Activated B cell treated with CpG ODN at 0.5 μM for 24 hours (primary cell): ENCODE data around the gene C10orf120. TPM values are rescaled to one million over a fixed set of nuclear protein-coding genes. Genes with fewer than 3 reads are reported as not detected.

ENCODE experiments used
- ATAC-seq: fragments of 200-7000 bp; cut with Tn5 transposase; one replicate; pipeline ENCODE4 v1.10.0; 2021; ENCODE audit warnings: low read depth, mild to moderate bottlenecking, moderate library complexity
- CTCF ChIA-PET: fragments of 350-600 bp; sonication (Branson Sonifier 250); formaldehyde crosslinking; loops from one replicate; lab custom pipeline; 2021; ENCODE audit warnings: antibody characterized with exemption; lab: Charles Lee
- POLR2A ChIA-PET: fragments of 350-600 bp; sonication (Branson Sonifier 250); formaldehyde crosslinking; loops from one replicate; lab custom pipeline; 2021; ENCODE audit warnings: antibody characterized with exemption; lab: Charles Lee
- DNase-seq: peaks from one replicate; pipeline ENCODE4 v3.0.0; 2022
- H3K27ac Mint-ChIP-seq: one replicate; pipeline ENCODE4 v1.8.0; 2020; ENCODE audit warnings: mixed read lengths
- H3K27me3 Mint-ChIP-seq: one replicate; pipeline ENCODE4 v1.8.0; 2021; ENCODE audit warnings: mixed read lengths
- H3K36me3 Mint-ChIP-seq: one replicate; pipeline ENCODE4 v1.8.0; 2021; ENCODE audit warnings: low read depth, mixed read lengths
- H3K4me1 Mint-ChIP-seq: one replicate; pipeline ENCODE4 v1.8.0; 2021; ENCODE audit warnings: mixed read lengths
- H3K4me3 Mint-ChIP-seq: one replicate; pipeline ENCODE4 v1.8.0; 2020; ENCODE audit warnings: mild to moderate bottlenecking, mixed read lengths
- H3K9me3 Mint-ChIP-seq: one replicate; pipeline ENCODE4 v1.8.0; 2020; ENCODE audit warnings: mixed read lengths
- intact Hi-C: fragments of 100-400 bp; cut with micrococcal nuclease; formaldehyde crosslinking; loops from one replicate; pipeline ENCODE4 v1.15.1; 2024
- total RNA-seq: library from RNA; stranded (reverse); gene quantifications from 2 replicates; pipeline ENCODE4 v1.2.3, GENCODE V29; 2022
- TF ChIP-seq, protein P1 (sequence below): fragments of 200-600 bp; IDR thresholded peaks from one replicate; pipeline ENCODE4 v1.8.0; 2022; ENCODE audit warnings: antibody characterized with exemption, mild to moderate bottlenecking

C10orf120 gene
- total RNA-seq, 1 donor from 2014 or later = not detected

DNA sequence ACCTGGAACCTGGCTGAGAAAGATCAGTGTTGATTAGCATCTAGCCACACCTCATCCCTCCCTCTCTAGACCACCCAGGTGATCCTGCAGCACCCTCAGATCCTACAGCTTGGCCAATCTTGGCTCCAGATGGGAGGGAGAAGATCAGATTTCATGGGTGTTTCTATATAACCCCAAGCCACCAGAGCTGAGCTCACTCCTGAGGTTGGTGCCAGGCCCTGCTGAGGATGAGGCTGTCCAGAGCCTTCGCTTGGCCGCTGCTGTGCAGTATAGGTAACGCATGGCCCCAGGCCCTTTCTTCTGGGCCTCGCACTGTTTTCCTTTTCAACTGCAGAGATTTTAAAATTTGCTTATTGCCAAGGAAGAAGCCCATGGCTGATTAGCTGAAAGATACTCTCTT lies 27.0 kb downstream of the C10orf120 start:
- no peak for DNase-seq
- Mint-ChIP-seq H3K9me3 (no peaks in the 10 kb centered on the region), H3K27ac (no peak overlapping the region), H3K27me3 (peaks cover 6% of the 10 kb centered on the region), H3K4me1 (no peaks in the 10 kb centered on the region), H3K4me3 (no peak overlapping the region), H3K36me3 (no peaks in the 10 kb centered on the region)
- TF ChIP-seq, protein P1, sequence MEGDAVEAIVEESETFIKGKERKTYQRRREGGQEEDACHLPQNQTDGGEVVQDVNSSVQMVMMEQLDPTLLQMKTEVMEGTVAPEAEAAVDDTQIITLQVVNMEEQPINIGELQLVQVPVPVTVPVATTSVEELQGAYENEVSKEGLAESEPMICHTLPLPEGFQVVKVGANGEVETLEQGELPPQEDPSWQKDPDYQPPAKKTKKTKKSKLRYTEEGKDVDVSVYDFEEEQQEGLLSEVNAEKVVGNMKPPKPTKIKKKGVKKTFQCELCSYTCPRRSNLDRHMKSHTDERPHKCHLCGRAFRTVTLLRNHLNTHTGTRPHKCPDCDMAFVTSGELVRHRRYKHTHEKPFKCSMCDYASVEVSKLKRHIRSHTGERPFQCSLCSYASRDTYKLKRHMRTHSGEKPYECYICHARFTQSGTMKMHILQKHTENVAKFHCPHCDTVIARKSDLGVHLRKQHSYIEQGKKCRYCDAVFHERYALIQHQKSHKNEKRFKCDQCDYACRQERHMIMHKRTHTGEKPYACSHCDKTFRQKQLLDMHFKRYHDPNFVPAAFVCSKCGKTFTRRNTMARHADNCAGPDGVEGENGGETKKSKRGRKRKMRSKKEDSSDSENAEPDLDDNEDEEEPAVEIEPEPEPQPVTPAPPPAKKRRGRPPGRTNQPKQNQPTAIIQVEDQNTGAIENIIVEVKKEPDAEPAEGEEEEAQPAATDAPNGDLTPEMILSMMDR = no peak
- intact Hi-C loops = no loop called here
- ATAC-seq = no peak
- POLR2A ChIA-PET = no interaction called here
- CTCF ChIA-PET = no interaction called here

DNA sequence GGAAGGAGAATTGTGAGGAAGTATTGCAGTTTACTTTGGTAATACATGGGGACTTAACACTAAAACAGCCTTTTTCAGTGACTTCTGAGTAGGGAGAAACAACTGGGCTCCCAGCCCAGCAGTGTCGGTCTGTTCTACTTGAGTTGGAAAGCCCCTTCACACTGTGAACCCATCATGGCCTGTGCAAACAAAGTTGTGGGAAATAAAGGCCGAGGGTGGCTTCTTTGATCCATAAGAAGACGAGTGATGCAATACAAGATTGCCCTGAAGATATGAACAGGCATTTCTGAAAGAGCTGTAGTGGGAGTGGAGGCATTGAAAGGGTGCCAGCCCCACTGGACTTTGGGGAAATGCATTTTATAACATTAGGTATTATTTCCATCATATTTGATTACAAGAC lies 28.3 kb downstream of the C10orf120 start:
- TF ChIP-seq, protein P1 = no peak
- no peaks in the 10 kb centered on the region for H3K36me3 Mint-ChIP-seq
- DNase-seq (no peak), ATAC-seq (no peak)
- ChIA-PET POLR2A (no interaction called here), CTCF (no interaction called here)
- H3K27me3 Mint-ChIP-seq = peaks cover 4% of the 10 kb centered on the region
- no peak overlapping the region for H3K4me3 Mint-ChIP-seq
- no peak overlapping the region for H3K27ac Mint-ChIP-seq
- no peaks in the 10 kb centered on the region for H3K4me1 Mint-ChIP-seq
- intact Hi-C loops = no loop called here
- H3K9me3 Mint-ChIP-seq = no peaks in the 10 kb centered on the region

DNA sequence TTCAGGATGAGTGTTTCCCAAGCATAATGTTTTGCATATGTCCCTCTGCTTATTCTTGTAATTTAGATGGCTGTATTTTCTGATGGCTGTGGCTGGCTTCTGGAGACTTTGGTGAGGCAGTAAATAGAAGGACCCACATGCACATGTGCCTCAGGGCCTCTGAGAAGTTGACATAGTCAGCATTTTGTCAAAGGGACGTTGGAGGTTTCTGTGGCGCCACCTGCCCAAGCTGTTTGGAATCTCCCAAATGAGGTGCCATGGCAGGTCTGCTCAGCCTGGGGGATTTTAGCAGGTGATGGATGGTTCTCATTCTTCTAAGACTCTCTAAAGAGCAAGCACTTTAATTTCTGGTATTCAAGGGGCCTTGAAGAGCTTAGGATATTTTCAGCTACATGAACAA lies 29.8 kb downstream of the C10orf120 start:
- TF ChIP-seq, protein P1 = no peak
- intact Hi-C loops = no loop called here
- Mint-ChIP-seq H3K27me3 (peaks cover 5% of the 10 kb centered on the region), H3K27ac (no peak overlapping the region), H3K36me3 (no peaks in the 10 kb centered on the region), H3K9me3 (no peaks in the 10 kb centered on the region), H3K4me3 (no peak overlapping the region), H3K4me1 (no peaks in the 10 kb centered on the region)
- DNase-seq (no peak), ATAC-seq (no peak)
- POLR2A ChIA-PET = no interaction called here
- CTCF ChIA-PET = no interaction called here

DNA sequence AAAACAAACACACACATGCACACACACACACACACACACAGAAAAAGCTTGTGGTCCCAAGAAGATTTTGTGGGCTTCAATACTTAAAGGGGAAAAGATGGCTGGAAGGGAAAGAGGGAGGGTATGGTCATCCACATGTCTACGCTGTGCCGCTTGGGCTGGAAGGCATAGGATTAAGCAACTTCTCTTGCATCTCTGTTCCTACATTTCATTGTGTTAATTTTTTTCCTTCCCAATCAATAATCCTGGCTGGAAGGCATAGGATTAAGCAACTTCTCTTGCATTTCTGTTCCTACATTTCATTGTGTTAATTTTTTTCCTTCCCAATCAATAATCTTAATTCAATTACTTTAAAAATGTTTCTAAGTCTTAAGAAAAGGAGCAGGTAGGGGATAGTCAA lies 30.6 kb downstream of the C10orf120 start:
- no peak overlapping the region for H3K27ac Mint-ChIP-seq
- H3K4me1 Mint-ChIP-seq = no peaks in the 10 kb centered on the region
- DNase-seq = no peak
- no peak for ATAC-seq
- no peaks in the 10 kb centered on the region for H3K36me3 Mint-ChIP-seq
- H3K4me3 Mint-ChIP-seq = no peak overlapping the region
- peaks cover 5% of the 10 kb centered on the region for H3K27me3 Mint-ChIP-seq
- intact Hi-C loops = no loop called here
- no peaks in the 10 kb centered on the region for H3K9me3 Mint-ChIP-seq
- POLR2A ChIA-PET = no interaction called here
- TF ChIP-seq, protein P1 = no peak
- CTCF ChIA-PET = no interaction called here

DNA sequence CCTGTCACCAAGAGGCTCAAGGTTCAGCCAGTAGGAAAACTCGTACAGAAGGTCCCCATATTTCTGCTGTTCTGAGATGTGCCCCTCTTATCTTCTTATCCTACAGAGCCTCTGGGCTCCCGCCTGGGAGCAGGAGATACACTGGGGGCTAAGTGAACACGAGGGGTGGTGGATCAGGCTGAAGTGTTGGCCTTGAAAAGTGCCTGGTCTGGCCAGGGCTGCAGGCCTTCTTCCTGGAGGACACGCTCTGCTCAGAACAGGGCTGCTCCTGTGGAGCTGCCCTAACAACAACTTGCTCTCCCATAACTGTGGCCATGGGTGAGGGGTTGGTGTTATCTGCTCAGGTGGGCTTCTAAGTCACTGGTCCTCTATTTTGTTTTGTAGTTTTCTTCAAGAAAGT lies 33.7 kb downstream of the C10orf120 start:
- intact Hi-C loops = no loop called here
- Mint-ChIP-seq H3K9me3 (no peaks in the 10 kb centered on the region), H3K27ac (no peak overlapping the region), H3K4me1 (no peaks in the 10 kb centered on the region), H3K27me3 (peaks cover 5% of the 10 kb centered on the region), H3K4me3 (no peak overlapping the region), H3K36me3 (no peaks in the 10 kb centered on the region)
- TF ChIP-seq, protein P1 = no peak
- ATAC-seq (no peak), DNase-seq (no peak)
- POLR2A ChIA-PET = no interaction called here
- CTCF ChIA-PET = no interaction called here
